Activated gamma-delta T cell treated with Interleukin-2 at 50 U/mL for 16 hours (primary cell): ENCODE measurements around the gene PRXL2B.

Source experiments
- DNase-seq: peaks from one replicate; pipeline ENCODE4 v3.0.0-alpha.2; 2020

Gene PRXL2B

DNA sequence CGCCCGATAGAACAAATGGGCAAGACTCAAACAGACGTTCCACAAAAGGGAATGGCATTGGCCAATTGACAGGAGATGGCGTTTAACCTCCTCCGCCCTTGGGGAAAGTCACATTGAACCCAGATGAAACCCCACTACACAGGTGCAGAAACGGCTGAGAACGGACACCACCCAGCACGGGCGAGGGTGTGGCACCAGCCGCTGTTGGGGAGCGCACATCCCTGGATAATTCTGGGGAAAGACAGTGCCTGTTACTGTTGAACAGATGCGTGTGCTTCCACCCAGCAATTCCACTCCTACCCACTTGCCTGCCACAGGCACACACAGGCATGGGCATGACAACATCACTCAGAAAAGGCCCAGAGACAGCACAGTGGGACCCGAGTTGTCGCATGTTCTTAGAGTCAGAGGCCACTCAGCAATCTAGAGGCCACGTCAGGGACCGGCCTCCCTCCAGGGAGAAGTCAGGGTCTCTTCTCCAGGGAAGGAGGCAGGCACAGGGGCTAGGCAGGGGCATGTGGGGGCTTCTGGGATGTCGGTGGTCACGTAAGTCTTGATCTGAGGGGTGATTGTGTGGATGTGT, 15.2 kb downstream of the PRXL2B start:
- no peak for DNase-seq

DNA sequence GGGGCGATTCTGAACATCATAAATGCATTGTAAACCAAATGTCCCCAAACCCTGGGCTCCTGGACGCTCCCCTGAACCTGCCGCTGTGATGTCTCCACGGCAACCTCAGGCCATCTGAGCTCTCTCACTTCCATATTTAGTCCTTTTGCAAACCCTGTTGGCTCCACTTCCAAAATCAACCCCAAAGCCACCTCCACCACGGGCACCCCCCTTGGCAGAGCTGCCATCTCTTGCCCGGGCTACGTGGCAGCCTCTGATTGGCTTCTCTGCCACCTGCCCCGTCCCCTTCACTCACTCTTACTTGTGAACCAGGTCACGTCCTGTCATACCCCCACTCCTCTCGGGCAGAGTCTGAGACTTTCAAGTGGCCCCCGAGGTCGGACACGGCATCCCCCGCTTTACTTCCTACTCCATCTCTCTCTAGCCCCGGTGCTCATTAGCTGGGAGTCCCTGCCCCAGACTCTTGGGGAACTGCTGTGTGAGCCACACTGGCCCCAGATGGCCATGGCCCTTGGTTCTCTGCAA, 15.8 kb downstream of the PRXL2B start:
- DNase-seq, result no peak

DNA sequence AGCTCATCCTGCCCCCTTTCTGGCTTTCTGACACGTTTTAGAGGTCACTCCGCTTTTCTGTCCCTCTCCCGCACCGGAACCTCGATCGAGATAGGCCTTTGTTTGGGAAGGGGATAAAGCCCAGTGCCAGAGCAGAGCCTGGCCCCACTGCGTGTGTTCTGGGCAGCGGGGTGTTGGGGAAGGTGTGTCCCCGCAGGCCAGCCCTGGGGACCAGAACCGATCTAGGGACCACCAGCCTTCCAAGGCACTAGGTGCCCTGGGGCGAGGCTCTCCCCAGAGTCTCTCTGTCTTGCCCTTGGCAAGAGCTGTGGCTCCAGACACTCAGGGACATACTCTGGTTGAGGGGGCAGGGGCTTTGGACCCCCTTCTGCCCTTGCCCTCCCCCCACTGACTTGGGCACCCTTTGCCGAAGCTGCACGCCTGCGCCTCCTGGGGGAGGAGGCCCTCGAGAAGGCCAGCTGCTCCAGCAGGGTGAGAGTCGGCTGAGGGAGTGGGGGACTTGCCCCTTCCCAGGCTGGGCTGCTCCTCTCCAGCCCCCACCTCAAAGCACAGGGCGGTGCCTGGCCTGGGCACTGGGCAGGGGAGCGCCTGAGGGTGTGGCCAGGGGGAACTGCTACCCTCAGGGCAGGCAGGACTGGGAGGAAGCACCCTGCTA, 16.4 kb downstream of the PRXL2B start:
- DNase-seq, result no peak

DNA sequence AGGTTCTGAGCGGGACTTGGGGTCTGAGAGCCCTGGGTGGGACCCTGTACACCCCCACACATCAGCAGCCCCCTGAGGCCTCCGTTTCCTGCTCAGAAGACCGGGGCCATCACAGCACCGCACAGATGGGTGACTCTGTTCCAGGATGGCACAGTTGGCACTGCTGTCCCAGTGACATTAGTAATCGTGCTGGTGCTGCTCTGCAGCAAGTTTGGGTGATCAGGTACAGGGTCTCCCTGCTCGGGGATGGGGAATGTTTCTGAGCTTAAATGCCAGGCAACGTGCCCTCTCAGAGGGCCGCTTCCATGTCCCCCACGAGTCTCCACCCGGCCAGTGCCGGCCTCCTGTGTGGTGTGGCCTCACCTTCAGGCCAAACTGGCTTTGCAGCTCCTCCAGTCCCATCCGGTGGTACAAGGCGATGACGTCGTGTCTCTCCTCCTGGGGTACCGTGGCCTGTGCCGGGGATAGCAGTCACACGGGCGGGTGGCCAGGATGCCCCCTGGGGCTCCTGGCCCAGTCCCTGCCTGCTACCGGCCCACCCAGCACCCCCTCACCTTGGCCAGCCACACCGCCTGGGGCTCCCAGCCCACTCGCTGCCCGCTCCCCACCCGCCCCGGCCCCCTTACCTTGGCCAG, 17.1 kb downstream of the PRXL2B start:
- DNase-seq, result no peak

DNA sequence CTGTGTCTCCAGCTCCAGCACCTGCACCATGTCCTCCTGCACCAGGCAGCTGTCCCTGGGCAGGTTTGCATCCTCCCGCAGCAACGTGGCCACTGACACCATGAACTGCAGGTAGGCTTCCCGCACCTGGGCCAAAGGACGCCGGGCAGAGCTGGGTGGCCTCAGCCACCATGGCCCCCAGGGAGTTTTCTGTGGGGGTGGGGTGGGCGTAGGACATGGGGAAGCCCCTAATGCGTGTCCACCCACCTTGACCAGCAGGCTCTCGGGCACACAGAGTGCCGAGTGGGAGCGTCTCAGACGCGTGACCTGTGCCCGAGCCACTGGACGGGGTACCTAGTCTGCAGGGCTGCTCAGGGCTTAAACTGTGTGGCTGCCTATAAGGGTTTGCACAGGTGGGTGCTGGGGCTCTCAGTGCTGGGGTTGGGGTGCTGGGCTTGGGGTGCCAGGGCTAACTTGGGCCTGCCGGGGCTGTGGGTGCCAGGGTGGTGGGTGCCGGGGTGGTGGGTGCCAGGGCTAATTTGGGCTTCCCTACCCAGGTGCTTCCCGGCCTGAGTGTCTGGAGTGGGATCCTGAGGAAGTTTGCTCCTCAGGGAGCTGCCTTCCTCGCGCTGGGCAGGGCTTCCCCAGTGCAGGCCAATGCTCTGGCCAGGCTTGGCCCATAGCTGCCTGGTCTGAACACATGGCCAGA, 17.7 kb downstream of the PRXL2B start:
- DNase-seq, result no peak

DNA sequence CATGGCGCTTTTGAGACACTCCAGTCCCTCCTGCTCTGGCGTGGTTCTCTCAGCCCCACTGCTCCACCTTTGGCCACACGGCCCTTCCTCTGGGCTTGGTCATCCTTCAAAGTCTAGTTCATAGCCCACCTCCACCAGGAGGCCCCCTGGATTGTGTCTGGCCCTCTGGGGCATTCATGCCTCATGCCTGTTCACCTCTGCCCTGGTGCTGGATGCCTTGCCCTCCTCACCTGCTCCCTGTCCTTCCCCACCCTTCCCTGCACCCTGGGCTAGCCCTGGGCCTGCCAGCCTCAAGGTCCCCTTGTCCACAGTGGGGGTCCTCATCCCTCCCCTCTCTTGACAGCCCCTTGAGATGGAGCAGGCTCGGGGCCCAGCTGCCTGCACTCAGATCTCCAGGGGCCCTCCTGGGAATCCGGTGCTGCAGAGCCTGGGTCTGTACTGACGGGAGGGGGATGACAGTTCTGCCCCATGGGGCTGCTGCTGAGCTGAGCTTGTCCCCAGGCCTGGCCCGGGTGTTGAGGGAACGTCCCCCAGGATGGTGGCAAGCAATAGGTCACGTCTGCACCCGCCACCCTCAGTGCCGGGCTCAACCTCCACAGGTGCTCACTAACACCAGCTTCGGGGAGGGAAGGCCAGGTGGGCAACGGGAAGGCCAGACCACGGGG, 18.4 kb downstream of the PRXL2B start:
- no peak for DNase-seq

DNA sequence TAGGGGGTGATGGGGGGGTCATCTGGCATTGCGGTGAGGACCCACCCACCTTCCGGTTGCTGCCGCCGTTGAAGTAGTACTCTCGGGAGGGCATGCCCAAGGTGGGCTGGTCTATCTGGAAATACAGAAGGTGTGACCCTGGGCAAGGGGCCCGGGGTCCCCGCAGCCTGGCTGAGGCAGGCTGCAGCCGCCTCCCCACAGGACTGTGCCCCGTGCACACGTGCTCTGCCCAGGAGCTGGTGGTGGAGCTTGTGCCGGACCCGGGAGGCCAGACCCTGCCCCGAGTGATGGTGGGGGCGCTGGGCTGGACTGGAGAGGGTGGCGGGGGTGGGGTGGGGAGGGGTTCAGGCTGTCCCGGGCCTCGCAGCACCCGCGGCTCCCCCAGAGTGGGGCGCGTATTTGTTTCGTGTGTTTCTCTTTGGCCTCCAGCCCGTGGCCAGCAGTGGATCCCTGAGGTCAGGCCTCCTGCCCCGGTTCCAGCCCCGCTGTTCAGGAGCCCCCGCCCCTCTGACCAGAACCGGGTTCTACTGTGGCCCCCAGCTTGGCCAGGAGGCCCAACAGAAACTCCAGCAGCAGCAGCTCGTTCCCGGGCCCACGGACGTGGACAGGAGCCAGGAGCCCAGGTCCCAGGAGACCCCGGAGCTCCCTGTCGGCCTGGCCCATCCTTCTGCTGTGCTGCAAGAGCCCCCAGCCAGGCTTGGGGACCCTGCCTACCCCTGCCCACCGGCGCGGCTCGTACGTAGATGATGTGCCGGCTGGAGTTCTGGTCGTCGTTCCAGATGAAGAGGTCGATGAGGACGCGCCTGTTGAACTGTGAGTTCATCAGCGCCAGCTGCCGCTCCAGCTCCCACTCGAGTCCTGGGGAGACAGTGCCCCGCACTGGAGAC, 19.2 kb downstream of the PRXL2B start:
- no peak for DNase-seq

DNA sequence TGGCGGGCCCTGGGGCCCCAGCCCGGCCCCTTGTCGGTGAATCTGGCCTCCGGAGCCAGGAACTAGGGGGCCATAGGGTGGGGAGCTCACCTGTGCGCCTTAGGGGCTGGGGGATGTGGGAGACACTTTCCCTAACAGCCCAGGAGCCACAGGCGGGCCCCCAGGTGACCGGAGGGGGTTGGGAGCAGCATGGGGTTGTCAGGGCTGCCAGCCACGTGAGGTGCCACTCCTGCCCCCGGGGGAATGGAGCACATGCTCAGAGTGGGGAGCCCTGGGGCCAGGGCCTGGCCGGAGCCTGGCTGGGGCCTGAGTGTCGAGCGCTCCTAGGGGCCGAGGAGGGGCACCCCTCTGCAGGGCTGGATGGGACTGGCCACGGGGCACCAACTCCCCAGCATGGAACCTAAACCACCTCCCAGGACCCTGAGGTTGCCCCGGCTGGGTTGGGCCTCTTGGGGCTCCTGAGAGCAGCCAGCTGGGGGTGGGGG, 19.9 kb downstream of the PRXL2B start:
- DNase-seq, result no peak

DNA sequence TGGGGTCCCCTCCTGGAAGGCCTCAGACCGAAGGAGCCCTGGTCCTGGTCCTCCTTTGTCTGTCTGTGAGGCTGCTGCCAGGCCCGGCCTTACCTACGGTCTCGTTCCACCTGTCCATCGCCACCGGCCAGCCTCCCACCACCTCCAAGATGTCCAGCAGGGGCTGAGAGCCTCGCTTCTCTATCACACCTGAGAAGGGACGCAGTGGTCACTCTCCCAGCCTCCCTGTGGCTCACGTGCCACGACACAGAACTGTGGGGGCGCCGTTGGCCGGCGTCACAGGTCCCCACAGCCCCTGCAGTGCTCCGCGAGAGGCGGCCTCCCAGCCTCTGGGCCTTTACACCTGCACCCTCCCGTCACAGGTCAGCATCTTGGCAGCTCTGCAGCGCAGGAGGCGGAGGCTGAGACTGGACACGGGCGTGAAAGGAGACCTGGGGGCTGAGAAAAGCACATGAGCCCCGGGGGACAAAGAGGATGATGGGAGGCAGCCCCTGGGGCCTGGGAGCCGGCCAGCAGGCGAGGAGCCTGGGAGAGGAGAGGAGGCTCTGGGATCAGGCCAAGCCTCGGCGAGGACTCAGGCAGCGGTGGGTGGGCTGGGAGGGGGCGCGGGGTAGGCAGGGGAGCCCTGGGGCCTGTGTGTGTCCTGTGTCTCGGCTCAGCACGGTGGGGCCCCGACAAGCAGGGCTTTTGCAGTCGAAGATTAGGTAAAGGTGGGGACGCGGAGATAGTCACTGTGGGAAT, 20.5 kb downstream of the PRXL2B start:
- DNase-seq, result no peak

DNA sequence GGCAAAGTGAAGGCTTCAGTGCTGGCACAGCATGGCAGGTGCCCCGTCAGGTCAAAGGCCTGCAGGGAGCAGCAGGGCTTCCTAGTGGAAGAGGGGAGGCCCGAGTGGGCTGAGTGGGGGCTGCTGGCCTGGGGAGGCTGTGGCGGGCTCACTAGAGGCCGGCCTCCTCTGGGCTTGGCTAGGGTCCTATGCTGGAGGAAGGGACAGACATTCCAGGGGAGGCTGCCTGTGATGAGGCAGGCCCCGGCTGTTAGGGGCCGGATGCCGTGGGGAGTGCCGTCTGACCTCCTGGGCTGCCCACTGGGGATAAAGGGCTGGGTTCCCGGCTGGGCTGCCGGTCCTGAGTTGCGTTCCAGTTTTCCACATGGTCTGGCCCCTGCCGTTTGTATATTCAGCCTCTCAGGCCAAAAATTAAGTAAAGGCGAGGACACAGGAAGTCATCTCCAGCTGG, 21.1 kb downstream of the PRXL2B start:
- no peak for DNase-seq

DNA sequence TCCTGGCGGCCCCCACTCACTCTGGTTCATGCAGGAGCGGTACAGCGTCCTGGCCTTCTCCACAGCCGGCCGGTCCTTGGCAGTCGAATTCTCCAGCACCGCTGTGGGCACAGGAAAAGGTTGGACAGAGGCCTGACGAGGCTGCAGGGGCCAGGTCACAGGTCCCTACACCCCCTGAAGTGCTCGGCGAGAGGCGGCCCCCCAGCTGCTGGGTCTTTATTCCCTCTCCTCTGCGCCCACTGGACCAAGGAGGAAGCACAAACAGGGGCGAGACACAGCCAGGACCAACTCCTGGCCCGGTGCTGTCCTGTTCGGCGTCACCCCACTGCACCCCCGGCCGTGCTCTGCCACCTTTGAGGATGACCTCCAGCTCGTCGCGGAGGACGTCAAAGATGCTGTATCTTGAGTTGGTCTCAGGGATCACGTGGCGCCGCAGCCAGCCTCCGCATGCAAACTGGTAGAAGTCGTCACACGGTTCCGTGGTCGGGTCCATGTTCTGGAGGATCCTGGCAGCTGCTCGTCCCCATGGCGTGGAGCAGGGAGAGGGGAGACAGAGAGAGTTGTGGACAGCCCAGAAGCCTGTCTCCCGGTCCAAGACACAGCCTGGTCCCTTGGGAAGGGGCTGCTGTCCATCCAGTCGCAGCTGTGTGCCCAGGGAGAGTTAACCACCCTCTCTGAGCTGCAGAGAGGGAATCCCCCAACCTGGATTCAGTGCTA, 22.9 kb downstream of the PRXL2B start:
- DNase-seq, result no peak

DNA sequence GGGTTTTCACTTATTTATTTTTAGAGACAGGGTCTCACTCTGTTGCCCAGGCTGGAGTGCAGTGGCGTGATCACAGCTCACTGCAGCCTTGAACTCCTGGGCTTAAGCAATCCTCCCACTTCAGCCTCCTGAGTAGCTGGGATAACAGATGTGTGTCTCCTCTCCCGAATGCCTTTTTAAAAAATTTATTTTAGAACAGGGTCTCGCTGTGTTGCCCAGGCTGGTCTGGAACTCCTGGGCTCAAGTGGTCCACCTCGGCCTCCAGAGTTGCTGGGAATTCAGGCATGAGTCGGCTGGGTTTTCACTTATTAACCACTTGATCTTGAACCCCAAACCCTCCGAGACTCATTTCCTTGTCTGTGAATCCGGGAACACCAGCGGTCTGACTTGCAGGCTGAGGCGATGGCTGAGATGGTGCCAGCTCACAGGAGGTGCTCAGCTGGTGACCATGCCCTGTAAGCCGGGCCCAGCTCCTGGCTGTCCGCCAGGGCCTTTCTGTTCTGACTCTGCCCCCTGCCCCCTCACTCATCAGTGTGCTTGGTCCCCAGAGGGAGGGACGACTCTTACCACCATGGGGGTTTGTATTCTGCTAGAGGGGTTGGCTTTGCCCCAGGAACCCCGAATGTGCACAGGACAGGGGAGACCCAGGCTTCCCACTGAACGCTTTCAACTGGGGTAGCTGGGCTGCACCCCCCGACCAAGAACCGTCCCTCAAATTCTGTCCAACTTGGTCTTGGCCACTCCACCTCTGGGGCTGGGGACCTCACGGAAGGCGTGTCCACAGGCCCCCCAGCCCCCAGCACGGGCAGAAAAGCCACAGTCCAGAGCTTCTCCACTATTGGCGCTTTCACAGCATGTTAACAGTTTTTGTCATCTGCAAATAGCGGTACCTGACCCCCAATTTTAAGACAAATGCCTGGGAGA, 23.7 kb downstream of the PRXL2B start:
- no peak for DNase-seq

DNA sequence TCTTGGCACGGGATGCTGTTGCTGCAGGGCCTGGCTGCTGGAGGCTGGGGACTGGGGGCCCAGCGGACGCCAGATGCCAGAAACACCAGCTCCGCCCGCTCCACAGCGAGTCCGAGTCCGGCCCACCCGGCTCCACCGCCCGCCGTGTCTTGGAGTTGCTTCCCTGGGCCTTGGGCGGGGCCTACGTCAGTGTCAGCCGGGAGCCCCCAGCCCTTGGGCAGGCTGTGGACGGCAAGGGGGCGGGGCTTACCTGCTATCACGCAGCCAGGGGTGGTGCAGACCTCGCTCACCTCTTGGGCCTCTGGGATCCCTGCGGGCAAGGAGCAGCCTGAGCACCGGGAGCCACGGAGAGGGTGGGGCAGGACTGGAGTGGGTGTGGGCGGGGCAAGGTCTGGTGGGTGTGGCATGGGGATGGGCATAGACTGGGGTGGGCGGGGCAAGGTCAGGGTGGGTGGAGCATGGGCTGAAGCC, 24.5 kb downstream of the PRXL2B start:
- no peak for DNase-seq

DNA sequence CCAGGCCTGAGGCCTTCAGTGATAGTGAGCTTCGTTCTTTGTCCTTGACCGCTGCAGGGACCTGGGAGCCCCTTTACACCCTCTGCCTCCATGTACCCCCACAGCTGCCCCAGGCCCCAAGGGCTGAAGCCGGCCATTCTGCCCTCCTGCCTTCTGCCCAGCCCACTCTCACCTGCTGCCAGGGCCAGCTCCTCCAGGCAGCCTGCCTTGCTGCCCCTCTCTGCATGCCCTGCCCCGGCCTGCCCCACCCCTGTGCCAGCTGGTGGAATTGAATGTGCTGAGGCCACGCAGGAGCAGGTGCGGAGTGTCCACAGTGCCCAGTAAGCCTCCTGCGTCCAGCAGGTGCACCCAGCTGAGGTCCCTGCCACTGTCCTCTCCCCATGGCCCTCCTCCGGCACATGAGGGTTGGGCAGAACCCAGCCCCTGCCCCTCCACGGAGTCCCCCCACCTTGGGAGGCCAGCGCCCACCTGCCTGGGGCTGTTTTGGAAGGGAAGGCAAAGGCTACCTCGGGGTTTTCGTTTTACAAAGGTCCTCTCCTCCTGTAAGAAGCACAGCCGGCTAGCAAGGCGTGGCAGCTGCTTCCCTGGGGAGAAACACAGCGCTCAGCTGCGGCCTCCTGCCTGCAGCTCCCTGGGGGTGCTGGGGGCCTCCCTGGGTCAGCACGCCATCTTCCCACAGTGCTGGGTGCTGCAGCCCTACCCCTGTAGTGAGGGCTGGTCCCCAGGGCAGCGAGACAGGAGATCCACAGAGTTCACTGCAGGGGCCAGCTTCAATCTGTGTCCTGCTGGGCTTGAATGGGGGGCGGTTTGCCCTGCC, 25.3 kb downstream of the PRXL2B start:
- no peak for DNase-seq

DNA sequence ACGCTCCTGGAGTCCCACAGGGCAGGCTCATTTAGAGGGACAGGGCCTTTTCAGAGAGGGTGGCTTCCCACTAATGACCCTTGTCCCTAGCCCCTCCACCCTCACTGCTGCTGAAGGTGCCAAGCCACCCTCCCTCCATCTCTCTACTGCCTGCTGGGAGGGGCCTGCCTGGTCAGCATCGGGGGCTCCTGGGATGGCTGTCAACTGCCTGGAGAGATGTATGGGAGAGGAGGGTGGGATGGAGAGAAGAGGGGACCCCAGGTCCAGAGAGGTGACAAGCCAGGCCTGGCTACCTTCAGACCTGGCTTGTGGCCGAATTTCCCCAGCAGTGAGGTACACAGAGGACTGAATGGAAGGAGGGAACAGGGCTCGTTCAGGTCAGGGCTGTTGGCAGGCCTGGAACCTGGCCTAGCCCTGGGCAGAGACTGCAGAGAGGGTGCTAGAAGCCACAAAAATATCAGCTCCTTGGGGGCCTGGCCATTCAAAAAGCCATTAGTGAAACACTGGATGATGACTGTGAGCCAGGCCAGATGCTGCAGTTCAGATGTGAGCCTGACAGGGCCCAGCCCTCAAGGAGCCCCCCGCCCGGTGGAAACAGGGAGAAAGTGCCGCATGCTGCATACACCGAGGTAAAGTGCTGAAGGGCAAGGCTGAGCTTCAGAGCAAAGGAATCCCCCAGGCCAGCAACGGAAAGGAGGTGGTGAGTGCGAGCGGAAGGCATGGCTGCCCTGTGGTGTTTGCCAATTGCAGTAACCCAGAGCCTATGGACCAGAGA, 26.2 kb downstream of the PRXL2B start:
- no peak for DNase-seq

DNA sequence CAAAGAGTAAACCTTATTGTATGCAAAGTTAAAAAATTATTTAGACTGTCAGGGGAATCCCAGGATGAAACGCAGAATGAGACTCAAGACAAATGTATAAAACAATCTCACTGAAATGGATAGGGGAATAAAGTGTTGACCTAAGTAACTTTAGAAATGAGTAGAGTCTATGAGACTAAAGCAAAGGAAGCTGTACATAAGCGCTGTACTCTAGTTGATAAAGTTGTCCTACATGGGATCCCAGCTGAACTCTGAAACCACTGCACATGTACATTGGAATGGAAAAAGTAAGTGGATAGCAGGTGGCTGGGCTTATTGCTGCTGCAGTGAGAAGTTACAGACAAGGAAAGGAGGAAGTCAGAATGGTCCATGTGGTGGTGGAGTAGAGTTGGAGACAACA, 27.6 kb downstream of the PRXL2B start:
- no peak for DNase-seq

DNA sequence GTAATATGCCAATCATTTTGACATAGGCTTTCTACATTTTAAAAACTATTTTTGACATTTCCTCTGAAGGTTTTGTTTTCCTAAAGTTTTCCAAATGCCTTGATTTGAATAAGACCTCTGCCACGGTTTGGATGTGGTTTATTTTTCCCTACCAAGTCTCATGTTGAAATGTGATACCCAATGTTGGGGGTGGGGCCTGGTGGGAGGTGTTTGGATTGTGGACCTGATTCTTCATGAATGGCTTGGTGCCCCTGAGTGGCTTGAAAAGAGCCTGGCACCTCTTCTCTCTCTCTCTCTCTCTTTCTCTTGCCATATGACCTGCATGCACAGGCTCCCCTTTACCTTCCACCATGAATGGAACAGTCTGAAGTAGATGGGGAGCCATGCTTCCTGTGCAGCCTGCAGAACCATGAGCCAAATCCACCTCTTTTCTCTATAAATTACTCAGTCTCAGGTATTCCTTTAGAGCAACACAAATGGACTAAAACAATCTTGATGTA, 31.4 kb downstream of the PRXL2B start:
- no peak for DNase-seq
